ENCODE data around the gene TOLLIP.

TOLLIP gene

GRCh38 chr11:1289211-1289935, 20.1 kb downstream of the TOLLIP start:
- H3K27me3 ChIP-seq (ENCODE audit: control insufficient read depth in 1 of 2, insufficient read depth in 2 of 2, low read length in 2 of 2), result no peaks in the 10 kb centered on the region
- H3K9ac ChIP-seq (ENCODE audit: low read length in 2 of 2), result no peak overlapping the region
- no peaks in the 10 kb centered on the region for H3K4me1 ChIP-seq (ENCODE audit: control insufficient read depth, insufficient read depth, low read length)
- no peak overlapping the region for H3K27ac ChIP-seq (ENCODE audit: low read length)
- no peaks in the 10 kb centered on the region for H3K9me3 ChIP-seq (ENCODE audit: control insufficient read depth in 2 of 2, low read length in 2 of 2)
- H3K36me3 ChIP-seq (ENCODE audit: control insufficient read depth in 2 of 2, insufficient read depth in 2 of 2, low read length in 2 of 2), result peaks cover 50 to 61% of the 10 kb centered on the region in 2 donors
- H3K4me3 ChIP-seq (ENCODE audit: low read length in 2 of 2), result no peak overlapping the region

DNA sequence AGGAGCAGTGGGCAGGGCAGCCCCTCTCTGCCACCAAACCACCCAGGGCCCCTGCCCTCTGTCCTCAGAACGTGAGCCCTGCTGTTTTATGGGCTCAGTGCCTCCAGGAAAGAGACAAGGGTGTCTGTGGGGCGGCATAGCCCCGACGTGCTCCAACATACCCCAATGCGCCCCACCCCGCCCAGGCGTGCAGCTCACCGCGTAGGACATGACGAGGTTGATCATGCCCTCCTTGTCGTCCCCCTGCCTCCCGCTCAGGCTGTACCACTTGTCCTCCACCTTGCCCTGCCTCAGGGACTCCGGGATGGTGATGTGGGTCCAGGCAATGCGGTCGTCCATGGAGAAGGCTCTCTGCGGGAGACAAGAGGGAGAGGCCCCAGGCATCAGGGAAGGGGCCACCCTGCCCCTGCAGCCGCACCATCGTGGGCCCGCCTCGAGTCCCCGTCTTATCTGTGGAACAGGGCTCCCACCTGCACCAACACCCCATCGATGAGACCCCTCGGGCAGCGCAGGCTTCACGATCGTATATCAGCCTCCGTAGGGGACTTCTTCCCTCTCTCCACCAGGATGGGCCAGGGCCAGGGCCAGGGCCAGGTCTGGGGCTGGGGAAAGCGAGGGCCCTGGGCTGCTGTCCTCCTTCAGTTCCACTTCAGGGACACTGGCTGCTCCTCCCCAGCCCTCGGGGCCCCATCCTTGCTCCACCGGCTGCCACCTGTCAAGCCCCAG, 20.8 kb downstream of the TOLLIP start:
- Histone ChIP-seq H3K9me3 (ENCODE audit: control insufficient read depth in 2 of 2, low read length in 2 of 2) (no peaks in the 10 kb centered on the region), H3K27ac (ENCODE audit: low read length) (no peak overlapping the region), H3K36me3 (ENCODE audit: control insufficient read depth in 2 of 2, insufficient read depth in 2 of 2, low read length in 2 of 2) (peaks cover 45 to 59% of the 10 kb centered on the region in 2 donors), H3K27me3 (ENCODE audit: control insufficient read depth in 1 of 2, insufficient read depth in 2 of 2, low read length in 2 of 2) (no peaks in the 10 kb centered on the region), H3K9ac (ENCODE audit: low read length in 2 of 2) (no peak overlapping the region), H3K4me3 (ENCODE audit: low read length in 2 of 2) (no peak overlapping the region), H3K4me1 (ENCODE audit: control insufficient read depth, insufficient read depth, low read length) (no peaks in the 10 kb centered on the region)

GRCh38 chr11:1287928-1288327, 21.5 kb downstream of the TOLLIP start:
- Histone ChIP-seq H3K9ac (ENCODE audit: low read length in 2 of 2) (no peak overlapping the region), H3K4me1 (ENCODE audit: control insufficient read depth, insufficient read depth, low read length) (no peaks in the 10 kb centered on the region), H3K36me3 (ENCODE audit: control insufficient read depth in 2 of 2, insufficient read depth in 2 of 2, low read length in 2 of 2) (peaks cover 44 to 53% of the 10 kb centered on the region in 2 donors), H3K27ac (ENCODE audit: low read length) (no peak overlapping the region), H3K4me3 (ENCODE audit: low read length in 2 of 2) (no peak overlapping the region), H3K9me3 (ENCODE audit: control insufficient read depth in 2 of 2, low read length in 2 of 2) (no peaks in the 10 kb centered on the region), H3K27me3 (ENCODE audit: control insufficient read depth in 1 of 2, insufficient read depth in 2 of 2, low read length in 2 of 2) (no peaks in the 10 kb centered on the region)

GRCh38 chr11:1285876-1286275, 23.6 kb downstream of the TOLLIP start:
- no peaks in the 10 kb centered on the region for H3K4me1 ChIP-seq (ENCODE audit: control insufficient read depth, insufficient read depth, low read length)
- H3K4me3 ChIP-seq (ENCODE audit: low read length in 2 of 2), result no peak overlapping the region
- peaks cover 48 to 54% of the 10 kb centered on the region in 2 donors for H3K36me3 ChIP-seq (ENCODE audit: control insufficient read depth in 2 of 2, insufficient read depth in 2 of 2, low read length in 2 of 2)
- no peak overlapping the region for H3K27ac ChIP-seq (ENCODE audit: low read length)
- H3K9me3 ChIP-seq (ENCODE audit: control insufficient read depth in 2 of 2, low read length in 2 of 2), result no peaks in the 10 kb centered on the region
- no peaks in the 10 kb centered on the region for H3K27me3 ChIP-seq (ENCODE audit: control insufficient read depth in 1 of 2, insufficient read depth in 2 of 2, low read length in 2 of 2)
- no peak overlapping the region for H3K9ac ChIP-seq (ENCODE audit: low read length in 2 of 2)

DNA sequence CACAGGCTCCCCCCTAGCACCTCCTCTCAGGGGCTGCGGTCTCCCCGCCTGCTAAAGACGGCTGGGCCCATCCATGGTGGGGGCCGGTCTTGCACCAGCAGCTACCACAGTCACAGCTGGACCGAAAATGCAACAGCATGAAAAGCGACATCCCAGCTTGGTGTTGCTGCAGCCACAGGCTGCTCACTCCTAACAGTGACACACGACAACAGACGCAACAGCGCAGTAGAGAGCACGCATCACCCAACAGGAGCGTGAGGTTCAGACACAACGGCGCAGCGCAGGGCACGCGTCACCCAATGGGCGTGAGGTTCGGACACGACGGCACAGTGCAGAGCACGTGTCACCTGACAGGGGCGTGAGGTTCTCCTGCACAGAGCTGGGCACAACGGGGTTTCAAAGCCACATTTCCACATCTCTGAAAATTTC, 24.1 kb downstream of the TOLLIP start:
- Histone ChIP-seq H3K27me3 (ENCODE audit: control insufficient read depth in 1 of 2, insufficient read depth in 2 of 2, low read length in 2 of 2) (no peaks in the 10 kb centered on the region), H3K4me3 (ENCODE audit: low read length in 2 of 2) (no peak overlapping the region), H3K9me3 (ENCODE audit: control insufficient read depth in 2 of 2, low read length in 2 of 2) (no peaks in the 10 kb centered on the region), H3K36me3 (ENCODE audit: control insufficient read depth in 2 of 2, insufficient read depth in 2 of 2, low read length in 2 of 2) (peaks cover 43 to 51% of the 10 kb centered on the region in 2 donors), H3K27ac (ENCODE audit: low read length) (no peak overlapping the region), H3K4me1 (ENCODE audit: control insufficient read depth, insufficient read depth, low read length) (no peaks in the 10 kb centered on the region), H3K9ac (ENCODE audit: low read length in 2 of 2) (no peak overlapping the region)

GRCh38 chr11:1283906-1284305, 25.5 kb downstream of the TOLLIP start:
- H3K27me3 ChIP-seq (ENCODE audit: control insufficient read depth in 1 of 2, insufficient read depth in 2 of 2, low read length in 2 of 2), result no peaks in the 10 kb centered on the region
- H3K27ac ChIP-seq (ENCODE audit: low read length), result no peak overlapping the region
- H3K4me1 ChIP-seq (ENCODE audit: control insufficient read depth, insufficient read depth, low read length), result no peaks in the 10 kb centered on the region
- H3K36me3 ChIP-seq (ENCODE audit: control insufficient read depth in 2 of 2, insufficient read depth in 2 of 2, low read length in 2 of 2), result peaks cover 40 to 48% of the 10 kb centered on the region in 2 donors
- H3K9ac ChIP-seq (ENCODE audit: low read length in 2 of 2), result no peak overlapping the region
- H3K9me3 ChIP-seq (ENCODE audit: control insufficient read depth in 2 of 2, low read length in 2 of 2), result no peaks in the 10 kb centered on the region
- H3K4me3 ChIP-seq (ENCODE audit: low read length in 2 of 2), result no peak overlapping the region

DNA sequence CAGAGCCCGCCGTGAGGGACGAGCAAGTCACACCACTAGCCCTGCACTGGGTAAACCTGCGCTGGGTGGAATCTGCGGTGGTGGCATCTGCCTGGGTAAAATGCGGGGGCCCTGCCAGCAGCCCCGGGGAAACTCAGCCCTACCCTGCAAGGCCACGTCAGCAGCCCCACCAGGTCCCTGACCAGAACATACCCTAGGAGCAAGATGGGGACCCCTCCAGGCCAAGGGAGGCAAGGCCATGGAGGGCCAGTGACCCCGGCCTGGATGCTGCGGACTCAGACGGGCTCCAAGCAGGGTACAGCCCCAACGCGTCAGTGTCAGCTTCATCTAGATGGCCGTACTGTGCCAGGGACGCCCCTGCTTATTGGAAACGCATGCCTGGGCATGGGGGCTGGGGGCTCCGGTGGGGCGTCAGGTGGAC, 26.3 kb downstream of the TOLLIP start:
- Histone ChIP-seq H3K36me3 (ENCODE audit: control insufficient read depth in 2 of 2, insufficient read depth in 2 of 2, low read length in 2 of 2) (peaks cover 41 to 42% of the 10 kb centered on the region in 2 donors), H3K9me3 (ENCODE audit: control insufficient read depth in 2 of 2, low read length in 2 of 2) (no peaks in the 10 kb centered on the region), H3K9ac (ENCODE audit: low read length in 2 of 2) (no peak overlapping the region), H3K4me1 (ENCODE audit: control insufficient read depth, insufficient read depth, low read length) (no peaks in the 10 kb centered on the region), H3K4me3 (ENCODE audit: low read length in 2 of 2) (no peak overlapping the region), H3K27ac (ENCODE audit: low read length) (no peak overlapping the region), H3K27me3 (ENCODE audit: control insufficient read depth in 1 of 2, insufficient read depth in 2 of 2, low read length in 2 of 2) (no peaks in the 10 kb centered on the region)

DNA sequence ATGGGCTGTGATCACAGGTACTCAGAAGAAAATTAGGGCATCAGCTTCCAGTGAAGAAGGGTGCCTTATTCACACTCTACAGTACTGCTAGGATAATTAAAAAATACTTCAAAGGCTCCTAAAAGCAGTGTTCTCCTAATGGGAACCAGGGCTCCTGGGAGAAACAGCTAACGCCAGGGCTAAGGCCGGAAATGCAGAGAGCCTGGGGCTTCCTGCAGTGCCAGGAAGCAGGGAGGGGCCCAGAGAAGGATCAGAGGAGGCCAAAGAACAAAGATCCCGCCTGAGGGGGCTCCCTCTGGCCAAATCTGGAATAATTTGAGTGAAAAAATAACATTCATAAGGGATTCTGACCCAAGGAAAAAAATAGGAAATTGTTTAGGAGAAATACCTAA, 27.5 kb downstream of the TOLLIP start:
- Histone ChIP-seq H3K27me3 (ENCODE audit: control insufficient read depth in 1 of 2, insufficient read depth in 2 of 2, low read length in 2 of 2) (no peaks in the 10 kb centered on the region), H3K27ac (ENCODE audit: low read length) (no peak overlapping the region), H3K4me3 (ENCODE audit: low read length in 2 of 2) (no peak overlapping the region), H3K36me3 (ENCODE audit: control insufficient read depth in 2 of 2, insufficient read depth in 2 of 2, low read length in 2 of 2) (peaks cover 40 to 45% of the 10 kb centered on the region in 2 donors), H3K4me1 (ENCODE audit: control insufficient read depth, insufficient read depth, low read length) (no peaks in the 10 kb centered on the region), H3K9me3 (ENCODE audit: control insufficient read depth in 2 of 2, low read length in 2 of 2) (no peaks in the 10 kb centered on the region), H3K9ac (ENCODE audit: low read length in 2 of 2) (no peak overlapping the region)

DNA sequence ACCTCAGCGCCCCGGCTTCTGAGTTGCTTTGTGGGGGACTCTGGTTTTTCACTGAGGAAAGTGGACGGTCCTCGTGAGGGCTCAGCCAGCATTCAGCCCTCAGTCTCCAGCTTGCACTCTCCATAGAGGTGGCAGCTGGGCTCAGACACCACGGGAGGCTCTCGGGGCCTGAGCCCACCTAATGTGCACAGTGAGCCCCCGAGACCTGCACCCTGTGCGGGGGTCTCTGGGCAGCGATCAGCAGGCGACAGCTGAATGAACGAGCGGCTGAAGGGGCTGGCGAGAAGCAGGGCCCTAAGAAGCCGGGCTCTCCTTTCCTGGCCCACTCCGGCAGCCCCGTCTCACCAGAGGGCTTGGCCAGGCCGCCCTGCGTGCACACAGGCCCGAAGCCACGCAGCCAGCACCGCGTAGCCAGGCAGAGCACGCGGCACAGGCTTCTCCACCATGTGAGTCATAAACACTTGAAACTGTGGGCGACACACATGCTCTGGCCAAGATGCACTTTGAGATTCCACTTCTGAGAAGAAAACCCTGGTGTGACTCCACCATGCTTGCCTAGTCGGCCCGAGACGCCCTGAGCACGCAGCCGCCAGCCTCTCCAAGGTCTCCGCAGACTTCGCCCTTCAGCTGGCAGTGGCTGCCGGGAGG, 28.0 kb downstream of the TOLLIP start:
- H3K9me3 ChIP-seq (ENCODE audit: control insufficient read depth in 2 of 2, low read length in 2 of 2), result no peaks in the 10 kb centered on the region
- H3K36me3 ChIP-seq (ENCODE audit: control insufficient read depth in 2 of 2, insufficient read depth in 2 of 2, low read length in 2 of 2), result peaks cover 39 to 46% of the 10 kb centered on the region in 2 donors
- H3K4me3 ChIP-seq (ENCODE audit: low read length in 2 of 2), result no peak overlapping the region
- H3K4me1 ChIP-seq (ENCODE audit: control insufficient read depth, insufficient read depth, low read length), result no peaks in the 10 kb centered on the region
- H3K9ac ChIP-seq (ENCODE audit: low read length in 2 of 2), result no peak overlapping the region
- no peak overlapping the region for H3K27ac ChIP-seq (ENCODE audit: low read length)
- H3K27me3 ChIP-seq (ENCODE audit: control insufficient read depth in 1 of 2, insufficient read depth in 2 of 2, low read length in 2 of 2), result no peaks in the 10 kb centered on the region

DNA sequence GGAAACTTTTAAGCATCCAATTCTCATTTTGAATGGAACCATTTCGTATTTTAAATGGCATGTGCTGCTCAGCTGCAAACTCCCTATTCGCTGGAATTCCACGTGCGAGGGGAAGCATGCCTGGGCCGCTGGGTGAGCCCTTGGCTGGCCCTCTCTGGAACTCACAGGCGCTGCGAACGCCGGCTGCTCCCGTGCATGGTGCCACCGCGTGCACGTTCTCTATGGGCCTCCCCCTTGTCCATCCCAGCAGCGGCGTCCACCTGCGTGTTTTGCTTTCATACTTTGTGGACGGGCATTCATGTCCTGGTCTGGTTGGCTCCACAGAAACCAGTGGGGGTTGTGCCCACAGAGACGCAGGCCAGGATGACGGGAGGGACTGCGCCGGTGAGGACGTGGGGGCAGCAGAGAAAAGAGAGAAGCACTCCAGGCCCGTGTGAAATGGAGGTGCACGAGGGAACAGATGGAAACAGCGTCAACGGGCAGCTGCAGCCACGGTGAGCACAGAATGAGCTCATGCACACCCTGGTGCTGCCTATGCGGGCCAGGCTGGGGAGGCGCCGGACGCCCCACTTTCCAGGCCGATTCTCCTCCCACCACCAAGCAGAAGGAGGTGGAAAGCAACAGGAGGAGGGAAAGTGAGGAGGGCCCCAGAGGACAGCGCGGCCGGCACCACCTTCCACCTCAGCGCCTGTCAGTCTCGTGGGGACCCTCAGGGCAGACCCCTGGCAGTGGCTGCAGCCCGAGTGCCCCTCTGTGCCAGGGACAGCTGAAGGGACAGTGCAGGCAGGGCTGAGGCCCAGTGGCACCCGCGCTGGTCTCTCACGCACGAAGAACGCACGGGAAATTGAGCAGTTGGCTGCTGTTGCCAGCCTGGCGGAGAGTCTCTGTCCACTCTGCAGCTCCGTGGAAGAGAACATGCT, 29.1 kb downstream of the TOLLIP start:
- H3K36me3 ChIP-seq (ENCODE audit: control insufficient read depth in 2 of 2, insufficient read depth in 2 of 2, low read length in 2 of 2), result peaks cover 38 to 41% of the 10 kb centered on the region in 2 donors

More for the DNA sequence above, 29.1 kb downstream of the TOLLIP start:
- no peaks in the 10 kb centered on the region for H3K4me1 ChIP-seq (ENCODE audit: control insufficient read depth, insufficient read depth, low read length)
- H3K9ac ChIP-seq (ENCODE audit: low read length in 2 of 2), result no peak overlapping the region
- H3K4me3 ChIP-seq (ENCODE audit: low read length in 2 of 2), result no peak overlapping the region
- no peak overlapping the region for H3K27ac ChIP-seq (ENCODE audit: low read length)
- H3K9me3 ChIP-seq (ENCODE audit: control insufficient read depth in 2 of 2, low read length in 2 of 2), result no peaks in the 10 kb centered on the region
- no peaks in the 10 kb centered on the region for H3K27me3 ChIP-seq (ENCODE audit: control insufficient read depth in 1 of 2, insufficient read depth in 2 of 2, low read length in 2 of 2)
